ENCODE results near the gene NUDT11. TPM values are rescaled to one million over a fixed set of nuclear protein-coding genes. Genes with fewer than 3 reads are reported as not detected.

Gene NUDT11
- total RNA-seq, 4 donors from 2014 or later: 0.95 to 5.0 (median 1.9) TPM

Other genes starting within 250 kb of the NUDT11 start
- 1 to 10 TPM in 3 of 4 donors, under 1 TPM in 1; 0.88 to 3.5 (median 1.5) TPM for gene NUDT10, start 163.8 kb downstream of the NUDT11 start, total RNA-seq
- gene CENPVL3, start 122.3 kb upstream of the NUDT11 start, total RNA-seq: under 1 TPM in 1 of 4 donors, not detected in 3; 0.25 TPM
- gene CENPVL2, start 186.2 kb upstream of the NUDT11 start, total RNA-seq: not detected
- gene CENPVL1, start 213.9 kb upstream of the NUDT11 start, total RNA-seq: not detected
- gene GSPT2, start 246.8 kb upstream of the NUDT11 start, total RNA-seq: 1 to 10 TPM; 3.1 to 5.2 (median 4.2) TPM